ENCODE data around the gene ATL1.
"Not testable (repeated sequence)": the region's sequence is repeated elsewhere in the genome, so short reads cannot be mapped to it uniquely, and the experiment has no call there.

ATL1 gene

DNA sequence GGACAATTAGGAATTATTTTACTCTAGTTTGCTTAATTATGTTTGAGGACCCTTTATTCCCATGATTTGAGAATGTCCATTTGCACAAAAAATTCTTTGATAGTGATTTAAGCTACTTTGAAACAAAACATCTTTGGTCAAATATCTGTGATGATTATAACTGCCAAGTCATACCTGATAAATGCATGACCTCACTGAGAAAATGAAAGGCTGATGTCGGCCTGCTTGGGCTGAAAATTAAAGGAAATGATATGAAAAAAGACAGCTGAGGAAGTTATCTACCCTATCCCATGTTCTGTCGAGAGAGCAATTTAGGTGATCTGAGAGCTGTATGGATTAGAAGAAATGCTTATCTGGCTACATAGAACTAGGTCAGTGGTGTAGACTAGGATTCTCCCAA is 43.6 kb downstream of the ATL1 start:
- DNase-seq: no peak

DNA sequence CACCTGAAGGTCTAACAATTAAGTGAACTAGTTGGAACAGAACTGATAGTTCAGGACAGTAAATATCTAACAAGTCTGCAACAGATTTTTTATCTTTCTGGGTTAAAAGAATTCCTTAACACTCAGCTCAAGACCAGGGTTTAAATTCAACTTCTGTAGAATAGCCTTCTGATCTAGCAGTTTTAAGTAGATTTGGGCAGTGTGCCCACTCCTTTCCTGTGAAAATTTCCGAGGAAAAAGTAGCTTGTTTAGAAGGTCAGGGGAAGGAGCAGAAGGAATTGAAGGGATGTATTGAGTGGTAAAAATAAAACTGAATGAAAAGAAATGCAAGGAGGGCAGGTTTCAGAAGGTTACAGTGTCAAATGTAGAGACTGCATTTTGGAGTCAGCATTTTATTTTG is 45.8 kb downstream of the ATL1 start:
- DNase-seq: no peak

DNA sequence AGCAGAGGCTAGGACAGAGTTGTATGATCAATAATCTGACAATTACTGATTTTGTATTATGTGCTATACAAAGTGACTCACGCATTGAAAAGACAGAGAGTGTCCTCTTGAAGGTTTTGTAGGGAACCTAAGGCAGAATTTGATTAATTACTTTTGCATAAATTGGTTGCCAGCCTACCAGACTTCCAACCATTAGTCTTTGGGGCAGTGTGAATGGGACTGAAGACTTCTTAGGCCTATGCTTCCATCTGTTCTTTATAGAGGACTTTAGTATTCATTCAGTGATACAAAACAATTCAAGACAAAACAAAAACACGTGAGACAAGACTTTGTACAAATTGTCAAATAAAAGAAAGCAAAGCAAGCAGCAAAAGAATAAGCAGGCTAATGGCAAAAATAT is 46.5 kb downstream of the ATL1 start:
- DNase-seq: no peak

GRCh38 chr14:50607181-50607580 is 47.2 kb downstream of the ATL1 start:
- no peak for DNase-seq

DNA sequence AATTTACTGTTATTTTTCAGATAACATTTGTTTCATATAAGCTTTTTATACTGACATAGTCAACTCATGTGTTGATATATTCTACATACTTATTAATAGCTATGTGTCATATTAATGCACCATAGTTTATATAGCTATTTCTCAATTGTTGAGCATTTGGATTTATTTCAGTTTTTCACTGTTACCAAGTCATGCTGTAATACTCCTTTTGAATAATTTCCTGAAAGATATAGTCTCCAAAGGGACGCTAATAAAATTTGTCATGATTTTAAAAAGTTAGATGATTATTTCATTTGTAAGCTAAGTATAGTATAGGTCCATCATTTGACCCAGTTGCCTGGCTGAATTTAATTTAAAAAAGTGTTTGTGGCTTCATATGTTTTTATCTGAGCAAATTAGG is 47.8 kb downstream of the ATL1 start:
- no peak for DNase-seq

DNA sequence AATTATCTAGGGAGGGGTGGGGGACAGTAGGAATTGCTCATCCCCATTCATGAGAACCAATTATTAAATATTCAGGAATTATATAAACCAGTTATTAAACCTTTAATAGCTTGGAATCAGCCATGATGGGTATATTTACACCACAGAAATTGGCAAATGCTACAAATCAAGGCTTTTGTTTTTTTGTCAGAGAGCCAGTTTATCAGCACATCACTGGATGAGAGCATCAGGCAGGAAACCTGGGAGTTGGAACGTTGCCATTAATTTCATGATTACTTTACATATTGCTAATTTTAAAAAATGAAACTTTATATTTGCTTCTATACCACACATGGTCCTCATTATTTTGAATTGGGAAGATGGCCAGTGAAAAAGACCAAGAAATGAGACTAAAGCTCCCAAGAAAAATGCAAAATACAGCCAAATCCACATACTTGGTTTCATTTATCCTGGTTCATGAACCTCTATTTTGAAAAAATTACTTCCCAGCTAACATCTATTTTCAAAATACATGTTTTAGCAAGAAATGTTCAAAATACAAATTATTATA is 48.4 kb downstream of the ATL1 start:
- no peak for DNase-seq

DNA sequence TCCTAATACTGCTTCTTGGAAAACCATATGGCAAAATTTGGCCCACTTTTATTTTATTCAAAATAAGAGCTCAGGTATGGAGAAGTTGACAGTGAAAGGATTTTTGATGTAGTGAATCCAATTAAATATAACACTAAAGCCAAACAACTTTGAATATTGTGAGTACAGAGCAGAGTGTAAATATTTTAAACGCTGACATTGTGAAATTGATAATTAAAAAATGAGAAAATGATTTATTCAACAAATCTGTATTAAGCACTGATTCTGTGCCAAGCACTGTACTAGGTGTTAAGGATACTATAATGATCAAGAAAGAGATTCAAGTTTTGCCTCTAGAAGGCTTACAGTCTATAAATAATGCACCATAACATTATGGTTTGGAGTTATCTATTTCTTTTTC is 50.5 kb downstream of the ATL1 start:
- no peak for DNase-seq

GRCh38 chr14:50612806-50613205 is 52.9 kb downstream of the ATL1 start:
- DNase-seq: no peak

DNA sequence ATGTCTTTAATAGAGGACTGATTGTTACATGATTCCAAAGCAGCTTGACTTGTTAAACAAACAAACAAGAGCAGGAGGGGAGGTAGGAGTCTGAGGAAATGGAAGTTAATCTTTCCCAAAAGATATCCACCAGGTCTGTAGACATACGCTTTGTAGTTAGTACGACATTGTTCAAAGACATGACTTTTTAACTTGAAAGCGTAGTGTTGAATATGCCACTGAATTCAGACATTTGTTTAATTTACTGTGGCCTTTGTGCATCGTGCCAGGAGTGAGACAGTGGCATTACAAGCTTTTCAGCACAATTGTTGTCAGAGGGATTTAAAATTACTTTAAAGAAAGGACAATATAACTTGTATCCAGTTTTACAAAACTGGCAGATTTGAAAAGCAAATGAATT is 55.1 kb downstream of the ATL1 start:
- no peak for DNase-seq

- no peak for DNase-seq
Observed at GRCh38 chr14:50615552-50615951, 55.6 kb downstream of the ATL1 start.

DNA sequence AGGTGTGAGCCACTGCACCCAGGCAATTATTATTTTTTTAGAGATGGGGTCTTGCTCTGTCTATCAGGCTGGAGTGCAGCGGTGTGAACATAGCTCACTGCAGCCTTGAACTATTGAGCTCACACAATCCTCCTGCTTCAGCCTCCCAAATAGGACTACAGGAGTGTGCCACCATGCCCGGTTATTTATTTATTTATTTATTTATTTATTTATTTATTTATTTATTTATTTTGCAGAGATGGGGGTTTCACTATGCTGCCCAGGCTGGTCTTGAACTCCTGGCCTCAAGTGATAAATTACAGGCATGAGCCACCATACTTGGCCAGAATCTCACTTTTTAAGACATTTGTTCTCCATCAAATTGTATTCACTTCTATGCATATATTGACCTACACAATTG is 56.3 kb downstream of the ATL1 start:
- DNase-seq: no peak

DNA sequence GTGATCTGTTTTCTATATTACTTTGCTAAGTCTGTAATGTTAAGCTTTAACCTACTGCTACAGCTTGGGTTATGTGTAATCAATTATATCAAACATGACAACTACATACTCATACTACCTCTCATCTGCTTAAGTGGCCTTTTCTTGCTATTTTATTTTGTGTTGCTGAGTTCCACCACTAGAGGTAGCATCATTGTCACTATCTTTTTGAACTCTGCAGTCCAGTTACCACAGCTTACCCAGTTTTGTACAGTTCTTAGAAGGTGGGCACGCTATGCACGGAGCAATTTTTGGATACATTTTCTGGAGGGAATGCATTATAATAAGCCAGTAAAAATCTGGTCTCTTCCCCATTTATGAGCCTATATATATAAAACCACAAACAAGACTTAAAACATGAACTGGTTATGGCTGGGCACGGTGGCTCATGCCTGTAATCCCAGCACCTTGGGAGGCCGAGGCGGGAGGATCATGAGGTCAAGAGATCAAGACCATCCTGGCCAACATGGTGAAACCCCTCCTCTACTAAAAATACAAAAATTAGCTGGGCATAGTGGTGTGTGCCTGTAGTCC is 59.7 kb downstream of the ATL1 start:
- DNase-seq: no peak

- DNase-seq: no peak
Observed at GRCh38 chr14:50620341-50620740, 60.4 kb downstream of the ATL1 start.

DNA sequence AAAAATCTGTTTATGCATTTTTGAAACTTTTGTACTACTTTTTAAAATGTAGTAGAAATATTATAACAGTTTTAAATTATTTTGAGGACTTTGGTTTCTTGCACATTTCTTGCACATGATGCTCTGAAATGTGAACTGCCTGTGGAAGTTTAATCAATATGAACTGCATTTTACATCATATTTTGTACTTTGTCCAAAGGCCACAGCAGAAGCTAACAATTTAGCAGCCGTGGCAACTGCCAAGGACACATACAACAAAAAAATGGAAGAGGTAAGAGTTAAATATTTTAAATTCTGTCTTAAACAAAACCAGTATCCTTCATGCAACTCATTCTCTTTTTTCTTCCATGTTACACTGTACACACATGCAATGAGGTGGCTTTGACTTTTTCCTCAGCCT is 63.0 kb downstream of the ATL1 start:
- no peak for DNase-seq

DNA sequence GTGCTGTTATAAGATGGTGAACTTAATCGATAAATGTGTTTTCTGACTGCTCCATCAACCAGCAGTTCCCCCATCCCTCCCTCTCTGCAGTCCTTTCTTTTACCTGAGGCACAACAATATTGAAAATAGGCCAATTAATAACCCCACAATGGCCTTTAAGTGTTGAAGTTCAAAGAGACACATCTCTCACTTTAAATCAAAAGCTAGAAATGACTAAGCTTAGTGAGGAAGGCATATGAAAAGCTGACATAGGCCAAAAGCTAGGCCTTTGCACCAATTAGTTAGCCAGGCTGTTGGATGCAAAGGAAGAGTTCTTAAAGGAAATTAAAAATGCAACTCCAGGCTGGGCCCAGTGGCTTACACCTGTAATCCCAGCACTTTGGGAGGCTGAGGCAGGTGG is 64.5 kb downstream of the ATL1 start:
- no peak for DNase-seq

DNA sequence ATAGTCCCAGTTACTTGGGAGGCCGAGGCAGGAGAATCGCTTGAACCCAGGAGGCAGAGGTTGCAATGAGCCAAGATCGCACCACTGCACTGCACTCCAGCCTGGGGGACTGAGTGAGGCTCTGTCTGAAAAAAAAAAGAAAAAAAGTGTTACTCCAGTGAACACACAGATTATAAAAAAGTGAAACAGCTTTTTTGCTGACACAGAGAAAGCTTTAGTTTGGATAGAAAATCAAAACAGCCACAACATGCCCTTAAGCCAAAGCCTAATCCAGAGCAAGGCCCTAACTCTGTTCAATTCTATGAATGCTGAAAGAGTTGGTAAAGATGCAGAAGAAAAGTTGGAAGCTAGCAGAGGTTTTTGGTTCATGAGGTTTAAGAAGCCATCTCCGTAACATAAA is 65.0 kb downstream of the ATL1 start:
- not testable (repeated sequence) for DNase-seq

- no peak for DNase-seq
Observed at GRCh38 chr14:50631408-50631821, 71.5 kb downstream of the ATL1 start.

DNA sequence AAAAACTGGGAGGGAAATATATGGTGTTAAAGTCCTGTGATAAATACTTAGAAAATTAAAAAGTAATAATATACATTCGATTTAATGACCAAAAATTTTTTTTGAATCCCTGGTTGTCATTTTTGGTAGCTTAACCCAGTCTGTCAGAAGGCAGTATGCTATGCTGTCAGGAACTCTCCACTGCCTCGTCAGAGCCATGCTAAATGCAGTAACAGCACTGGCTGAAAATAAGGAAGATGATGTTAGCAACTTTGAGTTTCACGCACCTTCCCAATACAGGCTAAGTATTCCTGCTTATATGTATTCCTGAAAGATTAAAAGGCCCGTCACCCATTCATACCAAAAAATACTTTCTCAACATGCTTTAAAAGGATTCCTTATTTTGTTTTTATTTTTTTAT is 74.0 kb downstream of the ATL1 start:
- no peak for DNase-seq

- no peak for DNase-seq
Observed at GRCh38 chr14:50635141-50635540, 75.2 kb downstream of the ATL1 start.

- no peak for DNase-seq
Observed at GRCh38 chr14:50647282-50647681, 87.3 kb downstream of the ATL1 start.

GRCh38 chr14:50647753-50648152 is 87.8 kb downstream of the ATL1 start:
- DNase-seq: no peak

DNA sequence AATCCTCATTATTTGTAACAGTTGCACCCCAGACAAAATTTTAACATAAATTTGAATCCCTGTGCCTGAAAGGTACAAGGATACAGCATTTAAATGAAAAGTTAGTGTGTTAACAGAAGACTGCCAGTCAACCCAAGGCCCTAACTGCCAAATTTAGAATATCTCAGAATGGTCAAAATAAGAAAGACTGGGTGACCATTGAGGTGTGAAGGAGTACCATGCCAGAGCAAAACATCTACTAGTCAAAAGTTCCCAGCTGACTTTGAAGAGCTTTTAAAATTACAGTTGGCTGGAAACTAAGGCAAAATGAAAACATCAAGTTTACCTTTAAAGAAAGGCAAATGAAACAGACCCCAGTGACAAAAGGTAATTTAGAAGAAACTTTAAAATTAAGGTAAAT is 89.7 kb downstream of the ATL1 start:
- DNase-seq: no peak

DNA sequence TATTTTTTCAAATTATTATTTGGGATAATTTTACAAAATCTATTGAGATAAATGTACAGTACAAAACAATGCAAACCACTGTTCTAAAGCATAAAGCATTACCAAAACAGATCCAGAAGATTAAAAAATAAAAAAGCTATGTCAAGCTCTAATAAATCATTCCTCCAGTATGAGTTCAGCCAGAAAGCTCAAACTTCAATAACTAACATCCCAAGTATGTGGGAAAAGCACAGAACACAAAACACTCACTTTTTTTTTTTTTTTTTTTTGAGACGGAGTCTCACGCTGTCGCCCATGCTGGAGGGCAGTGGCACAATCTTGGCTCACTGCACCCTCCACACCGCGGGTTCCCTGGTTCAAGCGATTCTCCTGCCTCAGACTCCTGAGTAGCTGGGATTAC is 96.8 kb downstream of the ATL1 start:
- no peak for DNase-seq

DNA sequence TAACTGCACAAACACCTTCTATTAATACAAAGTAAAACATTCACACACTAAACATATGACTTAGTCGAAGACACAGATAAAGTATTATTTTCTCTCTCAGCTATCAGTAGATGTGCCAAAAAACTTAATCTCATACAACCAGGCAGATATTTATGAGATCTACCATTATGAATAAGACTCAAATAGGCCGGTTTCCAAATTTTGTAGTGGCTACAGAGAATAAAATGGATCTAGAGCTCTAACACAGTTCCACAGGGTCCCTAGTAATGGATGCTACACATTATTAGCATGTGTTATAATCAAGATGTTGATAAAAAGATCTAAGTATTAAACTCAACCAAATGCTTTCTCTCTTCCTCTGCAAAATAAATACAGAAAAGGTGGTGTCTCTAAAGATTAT is 97.8 kb downstream of the ATL1 start:
- no peak for DNase-seq

GRCh38 chr14:50658203-50658602 is 98.3 kb downstream of the ATL1 start:
- DNase-seq: no peak
